Thyroid gland (tissue), 4 donors: Measurements from ENCODE around the gene ADARB1. TPM values are rescaled to one million over a fixed set of nuclear protein-coding genes. Genes with fewer than 3 reads are reported as not detected.

Experiments
- DNase-seq, 2 donors: peaks; one replicate each; pipeline ENCODE4 v3.0.0-alpha.2; 2019
- H3K27ac ChIP-seq, 3 donors: fragments of 200-600 bp; sonication (generic); 1 replicate in 2 of 3; 2 replicates in 1 of 3; pipeline ENCODE4 v1.5.1; 2016 to 2019; ENCODE audit warnings: mild to moderate bottlenecking in 1 of 3, moderate library complexity in 1 of 3
- H3K27me3 ChIP-seq: fragments of 200-600 bp; sonication (generic); one replicate; pipeline ENCODE4 v1.5.1; 2019
- H3K36me3 ChIP-seq, 2 donors: fragments of 200-600 bp; sonication (generic); one replicate each; pipeline ENCODE4 v1.5.1; 2016 to 2019
- H3K4me1 ChIP-seq, 2 donors: fragments of 200-600 bp; sonication (generic); one replicate each; pipeline ENCODE4 v1.5.1; 2017 to 2019
- H3K4me3 ChIP-seq, 3 donors: fragments of 200-600 bp; sonication (generic); replicated peaks in 1 of 3; 1 replicate in 2 of 3; 2 replicates in 1 of 3; pipeline ENCODE4 v1.5.1; 2016; ENCODE audit warnings: mild to moderate bottlenecking in 1 of 3
- H3K9me3 ChIP-seq: fragments of 200-600 bp; sonication (generic); one replicate; pipeline ENCODE4 v1.5.1; 2017
- CTCF ChIP-seq, 6 experiments: fragments of 200-600 bp in 3 of 6; fragments of 450-650 bp in 3 of 6; sonication (generic) in 3 of 6; IDR thresholded peaks; one replicate each; pipeline ENCODE4 v1.5.1; 2016 to 2019; ENCODE audit warnings: antibody characterized with exemption in 6 of 6, mild to moderate bottlenecking in 2 of 6, inconsistent platforms in 1 of 6, moderate library complexity in 1 of 6
- POLR2A ChIP-seq, 2 donors: fragments of 450-650 bp; IDR thresholded peaks; one replicate each; pipeline ENCODE4 v1.6.1; 2017; ENCODE audit warnings: antibody characterized with exemption in 2 of 2, mild to moderate bottlenecking in 2 of 2, moderate library complexity in 1 of 2
- WGBS, 2 donors: methylation state at CpG; one replicate each; pipeline ENCODE4 v1.1.5; 2017; 5-methylcytosine and 5-hydroxymethylcytosine counted together
- intact Hi-C: fragments of 100-400 bp; cut with DNase I; formaldehyde crosslinking; loops from one replicate; pipeline ENCODE4 v1.15.1; 2023
- total RNA-seq, 4 donors: library from RNA; depleted of rRNA; stranded (reverse); fragments of >200 nt; gene quantifications; one replicate each; pipeline ENCODE4 v1.2.3, GENCODE V29; 2016

ADARB1 gene
- total RNA-seq, 4 donors from 2014 or later, result 5.0 to 20.2 (median 10.1) TPM

DNA sequence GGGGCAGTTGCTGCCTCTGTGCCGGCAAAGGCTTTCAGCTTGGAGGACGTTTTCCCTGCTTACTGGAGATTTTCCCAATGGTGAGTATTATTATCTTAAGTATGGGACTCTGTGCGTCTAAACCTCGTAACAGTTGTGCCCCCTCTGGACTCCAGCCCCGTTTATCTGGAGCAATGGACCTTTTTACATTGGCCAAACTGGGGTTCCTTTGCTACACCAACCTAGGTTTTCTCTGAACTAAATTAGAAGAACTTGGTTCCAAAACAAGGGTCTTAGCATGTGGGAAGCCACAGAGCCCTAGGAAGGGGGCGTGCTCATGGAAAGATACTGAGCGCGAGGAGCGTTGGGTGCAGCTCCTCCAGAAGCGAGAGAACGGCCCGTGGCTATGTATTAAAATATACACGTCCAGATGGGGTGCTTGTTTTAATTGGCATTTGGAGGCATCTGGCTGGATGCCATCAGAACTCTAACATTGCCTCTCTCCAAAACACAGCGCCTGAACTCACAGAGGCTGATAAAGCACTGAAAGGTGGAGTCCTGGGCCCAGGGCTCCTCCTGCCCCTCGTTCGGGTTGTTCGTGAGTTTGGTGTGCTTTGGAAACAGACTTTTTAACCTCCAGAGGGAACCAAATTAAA is 184.9 kb downstream of the ADARB1 start:
- no peak for DNase-seq
- Histone ChIP-seq H3K27me3 (no peaks in the 10 kb centered on the region), H3K36me3 (peaks cover 7 to 13% of the 10 kb centered on the region in 2 donors), H3K4me1 (no peaks in the 10 kb centered on the region), H3K27ac (no peak overlapping the region), H3K9me3 (no peaks in the 10 kb centered on the region), H3K4me3 (no peak overlapping the region)
- WGBS, 2 donors, result 53 to 59% methylated on average over 17 of the region's 17 CpGs
- no peak for TF ChIP-seq POLR2A (IDR thresholded peaks at IDR 0.05)
- no peak for TF ChIP-seq CTCF (IDR thresholded peaks at IDR 0.05)
- intact Hi-C loops, result no loop called here

DNA sequence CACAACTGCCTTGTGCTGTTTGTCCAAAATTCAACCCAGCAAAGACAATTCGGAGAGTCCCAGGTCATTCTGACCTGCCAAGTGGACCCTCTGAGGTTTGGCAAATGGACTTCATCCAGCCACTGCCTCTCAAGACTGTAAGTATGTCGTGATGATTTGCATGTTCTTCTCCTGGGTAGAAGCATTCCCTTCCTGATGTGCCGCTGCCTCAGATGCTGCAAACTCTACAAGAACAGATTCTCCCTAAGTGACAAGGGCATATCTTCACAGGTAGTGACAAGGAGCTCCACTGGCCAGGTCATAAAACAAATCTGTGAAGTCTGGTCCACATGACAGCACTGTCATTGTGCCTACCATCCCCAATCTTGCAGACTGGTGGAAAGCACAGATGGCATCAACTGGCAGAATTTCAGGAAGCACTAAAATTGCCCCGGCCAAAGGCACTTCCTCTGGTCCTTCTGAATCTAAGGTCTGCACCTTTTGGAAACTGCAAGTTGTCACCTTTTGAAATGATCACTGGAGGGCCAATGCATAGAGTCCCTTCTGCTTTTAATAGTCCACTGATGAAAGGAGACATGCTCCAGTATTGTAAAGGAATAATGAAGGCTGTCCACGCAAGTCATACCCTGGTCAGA is 185.9 kb downstream of the ADARB1 start:
- Histone ChIP-seq H3K4me1 (no peaks in the 10 kb centered on the region), H3K27me3 (no peaks in the 10 kb centered on the region), H3K4me3 (no peak overlapping the region), H3K27ac (no peak overlapping the region), H3K9me3 (no peaks in the 10 kb centered on the region), H3K36me3 (peaks cover 17 to 22% of the 10 kb centered on the region in 2 donors)
- WGBS, 2 donors, result 79 to 94% methylated on average over 5 of the region's 5 CpGs
- TF ChIP-seq CTCF (IDR thresholded peaks at IDR 0.05) (no peak), POLR2A (IDR thresholded peaks at IDR 0.05) (no peak)
- no peak for DNase-seq
- intact Hi-C loops, result no loop called here

GRCh38 chr21:45261093-45261492 is 186.7 kb downstream of the ADARB1 start:
- Histone ChIP-seq H3K4me1 (no peaks in the 10 kb centered on the region), H3K36me3 (peaks cover 23 to 30% of the 10 kb centered on the region in 2 donors), H3K4me3 (no peak overlapping the region), H3K9me3 (no peaks in the 10 kb centered on the region), H3K27me3 (no peaks in the 10 kb centered on the region), H3K27ac (no peak overlapping the region)
- intact Hi-C loops, result no loop called here
- TF ChIP-seq CTCF (IDR thresholded peaks at IDR 0.05) (no peak), POLR2A (IDR thresholded peaks at IDR 0.05) (no peak)
- WGBS, 2 donors, result 89 to 95% methylated on average over 10 of the region's 10 CpGs
- DNase-seq, result no peak

- Histone ChIP-seq H3K27ac (no peak overlapping the region), H3K36me3 (peaks cover 33 to 40% of the 10 kb centered on the region in 2 donors), H3K4me1 (no peaks in the 10 kb centered on the region), H3K4me3 (no peak overlapping the region), H3K27me3 (no peaks in the 10 kb centered on the region), H3K9me3 (no peaks in the 10 kb centered on the region)
- 91 to 92% methylated on average over 7 of the region's 7 CpGs for WGBS, 2 donors
- TF ChIP-seq CTCF (IDR thresholded peaks at IDR 0.05) (no peak), POLR2A (IDR thresholded peaks at IDR 0.05) (no peak)
- intact Hi-C loops, result no loop called here
- no peak for DNase-seq
These were observed 187.7 kb downstream of the ADARB1 start for GRCh38 chr21:45262041-45262581.

GRCh38 chr21:45262616-45263015 is 188.2 kb downstream of the ADARB1 start:
- intact Hi-C loops, result no loop called here
- 92 to 95% methylated on average over 11 of the region's 11 CpGs for WGBS, 2 donors

More at GRCh38 chr21:45262616-45263015, 188.2 kb downstream of the ADARB1 start:
- Histone ChIP-seq H3K9me3 (no peaks in the 10 kb centered on the region), H3K27me3 (no peaks in the 10 kb centered on the region), H3K4me1 (no peaks in the 10 kb centered on the region), H3K4me3 (no peak overlapping the region), H3K36me3 (peaks cover 38 to 45% of the 10 kb centered on the region in 2 donors), H3K27ac (no peak overlapping the region)
- DNase-seq, result no peak
- TF ChIP-seq POLR2A (IDR thresholded peaks at IDR 0.05) (no peak), CTCF (IDR thresholded peaks at IDR 0.05) (no peak)
